ENCODE data around the gene ALPK3.

ALPK3 gene

DNA sequence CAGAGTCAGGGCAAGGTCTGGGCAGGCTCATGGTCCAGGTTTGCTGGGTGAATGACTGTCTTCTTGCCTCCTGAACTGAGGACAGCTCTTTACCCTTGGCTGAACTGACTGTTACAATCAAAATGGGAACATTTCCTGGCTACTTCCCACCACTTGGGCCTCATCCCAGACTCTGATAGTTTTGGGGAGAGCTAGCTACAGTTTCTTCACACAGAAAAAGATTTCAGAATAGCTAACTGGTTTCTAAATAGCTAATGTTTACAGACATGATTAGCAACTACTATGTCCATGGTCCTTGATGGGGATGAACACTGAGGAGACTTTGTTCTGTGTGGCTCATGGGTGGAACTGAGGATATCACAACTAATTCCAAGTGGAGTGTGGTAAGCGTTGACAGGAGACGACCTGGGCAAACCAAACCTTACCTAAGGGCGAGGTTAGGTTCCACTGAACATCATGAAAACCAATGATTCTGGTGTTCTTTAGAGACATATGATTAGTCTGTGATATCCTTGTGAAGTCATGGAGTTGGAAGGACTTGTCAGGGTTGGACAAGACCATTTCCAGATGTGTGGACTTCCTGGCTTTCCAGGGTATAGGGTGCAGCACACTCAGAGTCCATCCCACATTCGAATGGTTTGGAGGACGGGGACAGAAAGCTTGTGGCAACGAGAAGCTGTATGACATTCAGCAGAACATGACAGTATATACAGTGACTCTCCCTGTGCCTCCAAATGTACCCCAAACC, 7.3 kb downstream of the ALPK3 start:
- no peak for DNase-seq (ENCODE audit: low read depth)

DNA sequence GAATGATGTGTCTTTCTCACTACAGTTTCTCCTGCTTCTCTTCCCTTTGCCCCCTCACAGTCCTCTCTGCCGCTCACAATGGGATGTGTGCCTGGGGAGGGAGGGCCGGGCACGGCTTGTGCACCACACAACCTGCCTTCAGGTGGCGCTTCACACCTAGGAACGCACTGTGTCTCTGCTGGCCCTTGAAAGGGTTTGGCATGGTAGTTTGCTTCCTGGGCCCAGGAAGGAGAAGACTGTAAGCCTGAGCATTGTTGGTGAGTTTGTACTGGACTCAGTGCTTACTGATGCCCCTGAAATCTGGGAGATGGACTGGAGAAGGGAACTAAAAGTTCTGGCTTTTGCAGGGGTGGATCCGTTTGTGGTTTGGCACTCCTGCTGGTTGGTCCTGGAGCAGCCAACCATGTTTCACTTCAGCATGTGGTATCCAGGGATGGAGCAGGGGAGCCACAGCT, 9.2 kb downstream of the ALPK3 start:
- no peak for DNase-seq (ENCODE audit: low read depth)

DNA sequence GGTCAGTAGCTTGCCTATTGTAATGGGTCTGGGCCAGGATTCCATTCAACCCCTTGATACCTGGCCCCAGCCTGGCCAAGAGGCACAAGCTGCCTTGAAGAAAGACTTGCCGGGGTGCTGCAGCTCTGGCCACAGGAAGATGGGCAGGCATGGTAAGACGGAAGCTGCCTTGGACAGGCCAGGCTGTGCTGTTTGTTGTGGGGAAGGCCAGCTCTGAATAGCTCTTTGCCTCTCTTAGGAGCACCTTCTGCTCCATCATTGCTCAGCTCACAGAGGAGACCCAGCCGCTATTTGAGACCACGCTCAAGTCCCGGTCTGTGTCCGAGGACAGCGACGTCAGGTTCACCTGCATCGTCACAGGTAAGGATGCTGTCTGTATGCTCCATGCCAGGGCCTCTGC, 10.1 kb downstream of the ALPK3 start:
- no peak for DNase-seq (ENCODE audit: low read depth)

DNA sequence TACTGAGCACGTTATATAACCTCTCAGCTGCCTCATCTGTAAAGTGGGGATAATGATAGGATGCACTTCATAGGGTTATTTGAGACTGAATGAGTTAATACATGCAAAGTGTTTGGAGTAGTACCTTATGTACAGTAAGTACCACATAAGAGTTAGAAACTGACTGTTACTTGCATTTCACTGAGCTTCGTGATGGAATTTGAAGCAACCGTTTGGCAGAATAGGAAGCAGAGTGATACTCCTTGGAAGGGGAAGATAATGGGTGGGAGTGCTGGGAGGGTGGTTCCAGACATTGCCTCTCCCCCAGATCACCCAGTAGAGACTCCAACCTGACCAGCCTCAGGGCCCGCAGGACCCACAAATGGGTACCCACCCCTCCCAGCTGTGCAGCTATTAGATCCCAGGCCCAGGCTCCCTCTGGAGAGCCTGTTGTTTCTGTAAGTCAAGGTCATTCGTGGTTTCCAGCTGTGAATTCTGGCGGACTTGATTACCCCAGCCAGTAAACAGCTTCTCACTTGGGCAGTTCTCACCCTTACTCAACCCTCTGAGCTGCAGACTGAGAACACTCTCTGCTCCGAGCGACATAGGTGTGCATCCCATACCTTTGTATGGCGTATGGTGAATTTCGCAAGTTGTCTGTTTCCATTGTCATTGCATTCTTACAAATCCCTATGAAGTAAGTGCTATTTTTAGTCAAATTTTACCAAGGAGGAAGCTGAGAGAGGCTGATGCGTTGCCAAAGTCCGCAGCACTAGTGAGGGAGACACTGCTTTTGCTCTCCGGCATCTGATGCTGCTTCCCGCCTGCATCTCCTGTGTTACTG, 11.1 kb downstream of the ALPK3 start:
- DNase-seq (ENCODE audit: low read depth): no peak

DNA sequence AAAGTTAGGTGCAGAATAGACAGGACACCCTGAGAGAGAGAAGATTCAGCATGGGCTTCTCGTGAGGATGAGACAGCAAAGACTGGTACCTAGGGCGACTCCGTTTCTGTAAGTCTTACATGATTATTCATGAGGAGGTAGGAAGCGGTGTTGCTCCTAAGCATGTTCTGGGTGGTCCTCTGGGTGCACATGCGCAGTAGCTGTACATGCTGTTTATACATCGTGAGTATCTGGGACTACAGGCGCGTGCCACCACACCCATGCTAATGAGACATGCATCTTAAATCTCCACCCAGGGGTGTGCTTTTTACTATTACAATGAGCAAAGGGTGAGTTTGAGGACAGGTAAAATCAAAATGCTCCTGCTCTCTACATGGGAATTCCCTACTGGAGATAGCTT, 12.3 kb downstream of the ALPK3 start:
- DNase-seq (ENCODE audit: low read depth): no peak

DNA sequence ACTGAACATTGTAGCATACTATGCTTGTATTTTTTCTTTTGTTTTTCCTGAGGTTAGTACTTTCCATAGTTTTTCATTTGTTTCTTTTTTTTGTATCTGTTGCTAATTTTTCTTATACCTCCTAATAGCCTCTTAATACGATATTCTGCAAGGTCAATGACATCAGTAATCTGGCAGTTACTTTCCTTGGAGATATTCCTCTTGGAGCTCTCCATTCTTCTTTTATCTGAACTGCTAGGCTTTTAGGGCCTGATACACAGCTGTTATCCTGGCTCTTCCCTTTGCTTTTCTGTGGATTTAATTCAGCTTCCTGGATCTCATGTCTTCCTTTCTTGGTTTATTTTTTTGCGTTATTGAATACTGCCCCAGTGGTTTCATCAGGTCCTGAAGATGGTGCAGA, 12.9 kb downstream of the ALPK3 start:
- no peak for DNase-seq (ENCODE audit: low read depth)

DNA sequence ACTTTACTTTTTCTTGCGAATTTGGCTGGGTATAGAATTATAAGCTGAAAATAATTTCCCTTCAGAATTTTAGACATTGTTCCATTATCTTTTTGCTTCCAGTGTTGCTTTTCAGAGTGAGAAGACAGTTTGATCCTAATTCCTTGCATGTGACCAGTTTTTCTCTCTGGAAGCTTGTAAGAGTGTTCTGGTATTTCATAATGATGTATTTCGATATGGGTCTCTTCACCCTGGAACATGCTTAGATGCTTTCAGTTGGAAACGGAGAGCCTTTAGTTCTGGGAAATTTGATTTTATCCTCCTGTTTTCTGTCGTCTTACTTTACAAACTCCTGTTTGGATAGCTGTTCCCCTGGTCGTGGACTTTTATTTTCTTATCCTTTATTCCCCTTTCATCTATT, 13.9 kb downstream of the ALPK3 start:
- DNase-seq (ENCODE audit: low read depth): no peak

DNA sequence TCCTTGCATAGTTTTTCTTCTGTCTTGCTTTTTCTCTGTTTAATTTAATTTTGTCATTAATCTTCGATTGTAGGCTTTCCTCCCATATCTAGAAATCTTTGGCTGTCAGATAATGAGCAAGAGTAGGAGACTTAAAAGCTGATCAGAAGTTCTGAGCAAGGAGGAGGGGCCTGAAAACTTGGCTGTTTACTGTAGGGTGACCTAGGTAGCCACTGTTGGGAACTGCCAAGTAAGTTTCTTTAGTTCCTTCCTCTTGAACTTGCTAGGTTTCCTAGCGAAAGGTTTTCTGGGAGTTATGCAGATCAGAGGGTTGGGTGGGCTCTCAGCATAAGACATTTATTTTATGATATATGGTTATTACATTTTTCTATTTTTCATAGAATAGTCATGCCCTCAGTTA, 14.5 kb downstream of the ALPK3 start:
- no peak for DNase-seq (ENCODE audit: low read depth)

DNA sequence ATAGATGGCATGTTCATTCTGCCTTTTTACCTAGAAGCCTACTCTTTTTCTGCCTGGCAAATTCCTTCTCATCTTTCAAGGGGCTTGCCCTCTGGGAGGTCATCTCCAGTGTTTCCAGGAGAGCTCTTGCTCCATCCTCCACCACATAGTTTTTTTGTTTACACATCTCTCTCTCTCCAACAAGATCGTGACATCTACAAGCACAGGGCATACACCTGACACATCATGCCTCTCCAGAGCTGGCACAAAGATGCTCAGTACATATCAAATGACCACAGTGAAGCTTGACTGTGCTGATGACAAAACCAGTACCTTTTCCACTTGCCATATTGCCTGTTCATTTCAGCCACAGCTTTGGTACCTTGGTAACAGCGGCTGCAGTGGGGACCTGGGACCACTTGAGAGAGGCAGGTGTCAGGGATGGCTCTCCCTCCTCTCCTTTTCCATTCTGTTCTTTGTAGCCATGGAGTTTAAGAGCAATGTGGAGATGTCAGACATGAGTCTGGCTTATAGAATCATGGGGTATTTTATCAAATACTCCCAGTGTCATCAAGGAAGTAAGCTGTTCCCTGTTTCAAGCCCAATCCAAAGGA, 15.4 kb downstream of the ALPK3 start:
- no peak for DNase-seq (ENCODE audit: low read depth)

DNA sequence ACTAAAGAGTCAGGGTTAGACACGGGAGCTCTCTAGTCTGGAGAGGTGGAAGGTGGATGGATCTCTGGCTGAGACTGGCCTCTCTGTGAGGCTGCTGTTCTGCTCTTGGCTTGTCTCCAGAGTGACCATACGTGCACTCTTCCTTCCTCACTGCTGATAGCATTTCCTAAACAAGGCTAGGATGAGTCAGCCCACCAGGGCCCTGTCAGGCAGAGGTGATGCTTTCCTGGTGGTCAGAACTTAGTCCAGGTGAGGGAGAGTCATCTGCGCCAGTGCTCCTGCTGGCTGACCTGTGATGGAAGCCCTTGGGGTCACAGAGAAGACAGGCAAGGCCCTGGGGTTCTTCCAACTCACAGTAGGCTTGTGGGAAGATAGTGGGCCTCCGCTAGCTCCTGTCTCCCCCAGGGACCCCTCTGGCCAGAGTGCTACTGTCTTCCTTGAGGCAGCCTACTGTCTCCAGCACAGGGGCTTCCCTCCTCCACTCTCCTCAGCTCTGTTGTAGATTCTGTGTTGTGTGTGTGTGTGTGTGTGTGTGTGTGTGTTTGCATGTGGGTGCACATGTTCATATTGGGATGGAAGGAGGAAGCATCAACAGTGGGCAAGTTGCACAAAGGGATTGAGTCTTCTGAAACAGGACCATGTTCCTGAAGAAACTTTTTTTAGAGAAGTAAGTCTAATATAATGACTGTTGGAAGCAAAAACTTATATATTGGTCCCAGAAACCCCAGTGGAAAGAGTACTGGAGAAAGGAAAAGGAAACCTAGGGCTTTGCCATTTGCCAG, 16.5 kb downstream of the ALPK3 start:
- DNase-seq (ENCODE audit: low read depth): no peak

DNA sequence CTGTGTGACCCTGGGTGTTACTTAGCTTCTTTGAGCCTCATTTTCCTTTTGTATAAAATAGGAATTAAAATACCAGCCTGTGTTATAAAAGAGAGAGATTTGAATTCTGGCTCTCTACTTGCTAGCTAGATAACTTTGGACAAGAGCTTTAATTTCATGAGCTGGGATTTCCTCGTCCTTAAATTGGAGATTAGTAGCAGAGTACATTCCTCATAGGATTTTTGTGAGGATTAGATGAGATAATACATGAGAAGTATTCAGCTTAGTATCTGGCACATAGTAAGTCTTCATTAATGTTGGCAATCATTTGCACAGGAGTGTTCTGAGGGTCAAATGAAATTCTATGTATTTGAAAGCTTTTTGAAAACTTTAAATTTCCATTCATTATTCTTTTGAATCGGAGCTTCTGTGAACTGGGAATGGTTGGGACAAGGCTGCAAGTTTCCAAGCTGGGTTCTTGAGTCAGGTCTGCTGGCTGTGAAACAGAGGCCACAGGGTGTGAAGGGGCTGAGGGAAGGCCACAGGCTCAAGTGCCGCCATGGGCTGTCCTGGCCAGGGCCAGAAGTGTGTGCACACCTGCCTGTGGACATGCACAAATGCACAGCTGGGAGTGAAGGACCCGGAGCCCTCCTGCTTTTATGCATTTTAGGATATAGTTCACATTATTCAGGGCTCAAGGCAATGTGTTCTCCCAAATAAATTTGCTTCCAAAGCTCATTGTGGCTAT, 17.2 kb downstream of the ALPK3 start:
- DNase-seq (ENCODE audit: low read depth): no peak

DNA sequence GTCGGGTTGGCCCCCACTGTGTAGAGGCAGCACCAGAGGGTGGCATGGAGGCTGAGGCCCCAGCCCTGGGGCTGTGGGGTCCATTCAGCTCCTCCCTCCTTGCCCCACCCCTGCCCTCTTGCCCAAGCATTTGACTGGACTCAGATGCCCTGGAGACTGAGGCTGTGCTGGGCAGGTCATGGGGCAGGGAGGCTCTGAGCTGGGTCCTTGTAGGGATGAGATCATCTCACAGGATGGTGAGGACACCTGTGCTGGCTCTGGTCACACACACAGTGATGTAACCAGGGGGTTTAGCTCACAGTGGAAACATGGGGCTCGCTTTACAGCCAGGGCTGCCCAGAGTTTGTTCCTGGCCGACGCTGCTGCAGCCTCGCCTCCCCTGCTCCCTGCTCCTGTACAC, 17.8 kb downstream of the ALPK3 start:
- no peak for DNase-seq (ENCODE audit: low read depth)

DNA sequence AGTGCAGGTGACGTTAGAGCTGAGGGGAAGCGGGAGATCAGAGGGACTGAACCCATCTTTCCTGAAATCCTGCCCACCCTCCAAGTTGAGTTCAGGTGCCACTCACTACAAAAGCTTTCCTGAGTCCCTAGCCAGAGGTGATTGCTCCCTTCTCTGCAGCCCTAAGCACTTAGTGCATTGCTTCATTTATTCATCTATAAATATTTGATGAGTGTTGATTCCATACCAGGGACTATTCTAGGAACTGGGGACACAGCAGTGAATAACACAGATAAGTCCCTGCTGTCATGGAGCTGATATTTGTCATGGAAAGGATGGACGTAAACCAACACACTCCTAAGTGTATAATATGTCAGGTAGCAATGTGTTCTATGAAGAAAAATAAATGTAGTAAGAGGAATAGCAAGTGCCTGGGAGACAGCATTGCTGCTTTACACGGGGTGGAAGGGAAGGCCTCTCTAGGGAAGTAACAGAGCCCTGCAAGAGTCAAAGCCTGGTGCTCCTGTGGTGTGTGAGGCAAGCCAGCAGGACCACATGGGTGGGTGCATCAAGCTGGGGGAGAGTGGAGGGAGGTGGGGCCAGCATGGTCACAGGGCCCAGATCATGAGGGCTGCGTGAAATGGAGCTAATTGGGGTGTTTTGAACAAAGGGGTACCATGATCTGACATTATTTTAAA, 18.6 kb downstream of the ALPK3 start:
- no peak for DNase-seq (ENCODE audit: low read depth)

DNA sequence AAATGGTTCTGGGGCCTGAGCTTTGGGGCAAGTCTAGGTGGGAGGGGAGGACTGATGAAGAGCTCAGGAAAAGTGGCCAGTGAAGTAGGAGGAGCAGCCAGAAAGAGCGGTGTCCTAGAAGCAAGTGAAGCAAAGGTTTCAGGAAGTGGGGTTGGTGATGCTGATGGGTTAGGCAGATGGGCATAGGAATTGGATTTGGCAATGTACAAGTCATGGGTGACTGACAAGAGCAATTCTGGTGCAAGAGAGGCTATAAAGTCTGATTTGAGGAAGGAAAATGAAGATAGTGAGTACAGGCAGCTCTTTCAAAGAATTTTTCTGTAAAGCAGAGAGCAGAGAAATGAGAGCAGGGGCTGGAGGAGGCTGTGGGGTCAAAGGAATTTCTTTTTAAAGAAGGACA, 19.7 kb downstream of the ALPK3 start:
- no peak for DNase-seq (ENCODE audit: low read depth)

DNA sequence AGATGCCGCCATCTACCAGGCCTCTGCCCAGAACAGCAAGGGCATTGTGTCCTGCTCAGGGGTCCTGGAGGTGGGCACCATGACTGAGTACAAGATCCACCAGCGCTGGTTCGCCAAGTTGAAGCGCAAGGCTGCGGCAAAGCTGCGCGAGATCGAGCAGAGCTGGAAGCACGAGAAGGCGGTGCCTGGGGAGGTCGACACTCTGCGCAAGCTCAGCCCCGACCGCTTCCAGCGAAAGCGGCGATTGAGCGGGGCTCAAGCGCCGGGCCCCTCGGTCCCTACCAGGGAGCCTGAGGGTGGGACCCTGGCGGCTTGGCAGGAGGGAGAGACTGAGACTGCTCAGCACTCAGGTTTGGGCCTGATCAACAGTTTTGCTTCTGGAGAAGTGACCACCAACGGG, 22.6 kb downstream of the ALPK3 start:
- DNase-seq (ENCODE audit: low read depth): no peak

DNA sequence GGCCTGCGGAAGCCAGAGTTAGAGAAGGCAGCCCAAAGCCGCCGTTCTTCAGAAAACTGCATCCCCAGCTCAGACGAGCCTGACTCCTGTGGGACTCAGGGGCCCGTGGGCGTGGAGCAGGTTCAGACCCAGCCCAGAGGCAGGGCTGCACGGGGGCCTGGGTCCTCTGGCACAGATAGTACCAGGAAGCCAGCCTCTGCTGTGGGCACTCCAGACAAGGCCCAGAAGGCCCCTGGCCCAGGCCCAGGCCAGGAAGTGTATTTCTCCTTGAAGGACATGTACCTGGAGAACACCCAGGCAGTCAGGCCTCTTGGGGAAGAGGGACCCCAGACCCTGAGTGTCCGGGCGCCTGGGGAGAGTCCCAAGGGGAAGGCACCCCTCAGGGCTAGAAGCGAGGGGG, 23.1 kb downstream of the ALPK3 start:
- no peak for DNase-seq (ENCODE audit: low read depth)

DNA sequence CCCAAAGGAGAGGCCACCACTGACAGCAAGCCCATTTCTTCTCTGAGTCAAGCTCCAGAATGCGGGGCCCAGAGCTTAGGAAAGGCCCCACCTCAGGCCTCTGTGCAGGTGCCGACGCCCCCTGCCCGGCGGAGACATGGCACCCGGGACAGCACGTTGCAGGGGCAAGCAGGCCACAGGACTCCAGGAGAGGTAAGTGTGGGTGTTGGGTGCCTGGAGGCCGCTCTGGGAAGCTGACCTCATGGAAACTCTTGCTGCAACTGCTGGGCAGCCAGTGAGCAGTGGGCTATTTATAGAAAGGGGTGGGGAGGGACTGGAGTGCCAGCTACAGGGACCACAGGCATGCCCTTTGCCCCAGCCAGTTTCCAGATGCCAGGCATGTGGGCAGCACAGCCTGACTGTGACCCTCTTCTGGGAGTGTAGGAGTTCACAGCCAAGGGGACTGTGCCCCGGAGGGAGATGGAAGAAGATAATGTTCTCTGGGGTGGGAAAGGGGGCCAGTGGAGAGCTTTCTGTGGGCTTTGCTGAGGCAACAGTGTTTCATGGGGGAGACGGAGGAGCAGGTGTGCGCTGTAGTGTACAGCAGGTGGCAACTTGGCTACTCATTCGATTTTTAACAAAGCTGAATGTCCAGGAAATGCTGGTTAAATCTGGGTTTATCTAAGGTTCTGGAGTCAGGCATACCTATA, 23.7 kb downstream of the ALPK3 start:
- DNase-seq (ENCODE audit: low read depth): no peak

DNA sequence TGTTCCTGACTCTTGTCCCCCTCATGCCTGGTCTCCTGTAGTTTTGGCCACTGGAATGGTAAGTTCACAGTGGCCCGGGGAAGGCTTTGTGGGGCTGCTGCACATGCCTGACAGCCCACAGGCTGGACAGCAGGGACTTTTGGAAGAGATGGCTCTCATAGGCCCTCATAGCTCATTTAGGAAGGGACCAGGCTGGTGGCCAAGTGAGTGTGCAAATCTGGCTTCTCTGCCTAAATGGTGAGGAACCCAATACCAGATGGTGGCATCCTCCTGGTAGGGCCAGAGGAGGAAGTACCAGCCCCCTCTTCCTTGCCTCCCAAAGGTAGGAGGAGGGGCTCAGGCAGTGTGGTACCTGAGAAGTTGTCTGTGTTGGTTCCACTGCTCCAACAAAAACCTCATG, 25.6 kb downstream of the ALPK3 start:
- DNase-seq (ENCODE audit: low read depth): no peak

DNA sequence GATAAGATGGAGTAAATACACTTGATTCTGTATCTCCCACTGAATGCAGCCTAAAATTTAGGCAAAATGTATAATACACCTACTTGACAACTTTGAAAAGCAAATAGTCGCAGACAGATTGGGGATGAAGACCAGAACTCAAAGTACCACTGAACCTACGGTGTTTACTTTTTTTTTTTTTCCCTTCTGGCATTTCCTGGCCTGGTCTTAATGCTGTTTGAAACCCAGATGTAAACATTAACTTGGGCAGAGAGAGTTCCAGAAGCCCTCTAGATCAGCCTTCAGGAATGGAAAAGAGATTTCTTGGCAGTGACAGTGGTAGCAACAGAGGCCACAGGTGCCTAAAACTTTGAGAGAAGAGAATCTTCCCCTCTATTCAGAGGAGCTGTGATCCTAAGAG, 27.8 kb downstream of the ALPK3 start:
- no peak for DNase-seq (ENCODE audit: low read depth)

DNA sequence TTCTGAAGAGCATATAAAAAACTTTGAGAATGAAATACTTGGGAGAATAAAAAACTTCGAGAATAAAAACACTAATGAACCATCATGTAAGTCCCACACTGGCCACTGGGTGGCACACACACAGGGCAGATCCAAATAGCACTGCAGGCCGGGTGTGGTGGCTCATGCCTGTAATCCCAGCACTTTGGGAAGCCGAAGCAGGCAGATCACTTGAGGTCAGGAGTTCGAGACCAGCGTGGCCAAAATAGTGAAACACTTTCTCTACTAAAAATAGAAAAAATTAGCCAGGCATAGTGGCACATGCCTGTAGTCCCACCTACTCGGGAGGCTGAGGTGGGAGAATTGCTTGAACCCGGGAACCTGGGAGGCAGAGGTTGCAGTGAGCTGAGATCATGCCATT, 28.5 kb downstream of the ALPK3 start:
- peak; percentile 9 for DNase-seq (ENCODE audit: low read depth)

DNA sequence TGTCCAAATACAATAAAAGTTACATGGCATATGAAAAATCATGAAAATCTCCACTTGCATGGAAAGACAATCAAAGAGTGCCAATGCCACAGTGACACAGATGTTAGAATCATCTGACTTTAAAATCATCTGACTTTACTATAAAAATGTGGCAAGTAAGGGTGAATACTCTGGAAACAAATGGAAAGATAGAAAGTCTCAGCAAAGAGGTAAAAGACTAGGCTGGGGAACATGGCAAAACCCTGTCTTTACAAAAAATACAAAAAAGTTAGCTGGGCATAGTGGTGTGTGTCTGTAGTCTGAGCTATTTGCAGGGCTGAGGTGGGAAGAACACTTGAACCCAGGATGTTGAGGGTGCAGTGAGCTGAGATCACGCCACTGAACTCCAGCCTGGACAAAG, 29.1 kb downstream of the ALPK3 start:
- no peak for DNase-seq (ENCODE audit: low read depth)

Data from activated T-helper 9 cell treated with anti-CD3 and anti-CD28 coated beads, Interleukin-2, amount 50 U/mL, for 16 hours (primary cell).